Bone marrow (tissue), 2 donors: Measurements from ENCODE around the gene PDHB.
"Not testable (repeated sequence)": the region's sequence is repeated elsewhere in the genome, so short reads cannot be mapped to it uniquely, and the experiment has no call there.

Experiments used
- DNase-seq, 2 donors: peaks; one replicate each; lab custom pipeline; 2025; lab: John Stamatoyannopoulos, UW

Gene PDHB

GRCh38 chr3:58437276-58437675, 3.6 kb upstream of the PDHB start:
- not testable (repeated sequence) for DNase-seq

DNA sequence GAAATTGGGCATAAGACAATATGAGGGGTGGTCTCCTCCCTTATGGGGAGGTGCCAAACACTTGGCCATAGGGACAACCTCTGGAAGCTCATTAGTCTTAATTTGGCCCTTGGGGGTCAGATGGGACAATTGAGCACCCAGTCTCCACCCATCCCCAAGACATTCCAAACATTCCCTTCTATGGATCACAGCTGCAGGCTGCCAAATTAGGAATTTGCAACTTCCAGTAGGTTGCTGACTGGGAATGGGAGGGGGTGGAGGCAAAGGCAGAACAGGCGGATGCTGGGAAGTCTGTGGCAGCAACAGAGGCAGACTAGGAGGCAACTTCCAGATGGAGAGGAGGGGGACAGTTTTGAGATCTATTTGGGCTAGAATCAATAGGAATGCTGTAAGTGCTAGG, 1.4 kb upstream of the PDHB start:
- DNase-seq = no peak

- DNase-seq = no peak
Observed at GRCh38 chr3:58434511-58434910, 879 bp upstream of the PDHB start.

DNA sequence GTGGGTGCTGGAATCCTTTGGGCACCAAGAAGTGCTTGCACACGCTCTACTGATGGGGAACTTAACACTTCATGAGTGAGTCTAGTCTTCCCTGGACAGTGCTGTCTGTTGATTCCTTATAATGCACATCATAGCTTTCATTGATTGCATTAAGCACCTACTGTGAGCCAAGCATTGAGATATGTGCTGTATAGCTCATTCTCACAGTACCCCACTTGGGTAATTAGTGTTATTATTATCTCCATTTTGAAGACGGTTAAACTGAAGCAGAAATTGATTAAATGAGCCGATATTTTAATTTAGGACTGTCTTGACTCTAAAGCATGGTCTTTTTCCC, 504 bp upstream of the PDHB start:
- DNase-seq = no peak

DNA sequence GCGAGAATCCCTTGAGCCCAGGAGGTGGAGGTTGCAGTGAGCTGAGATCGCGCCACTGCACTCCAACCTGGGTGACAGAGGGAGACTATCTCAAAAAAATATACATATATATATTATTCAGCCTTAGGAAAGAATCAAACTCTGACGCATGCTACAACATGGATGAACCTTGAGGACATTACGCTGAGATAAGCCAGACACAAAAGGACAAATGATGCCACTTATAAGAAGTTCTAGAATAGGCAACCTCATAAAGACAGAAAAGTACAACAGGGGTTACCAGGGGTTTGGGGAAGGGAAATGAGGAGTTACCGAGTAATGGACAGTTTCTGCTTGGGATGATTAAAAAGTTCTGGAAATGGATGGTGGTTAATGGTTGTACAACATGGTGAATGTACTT, 727 bp downstream of the PDHB start:
- DNase-seq = no peak

- no peak for DNase-seq
Observed at GRCh38 chr3:58429657-58430056, 4.0 kb downstream of the PDHB start.

DNA sequence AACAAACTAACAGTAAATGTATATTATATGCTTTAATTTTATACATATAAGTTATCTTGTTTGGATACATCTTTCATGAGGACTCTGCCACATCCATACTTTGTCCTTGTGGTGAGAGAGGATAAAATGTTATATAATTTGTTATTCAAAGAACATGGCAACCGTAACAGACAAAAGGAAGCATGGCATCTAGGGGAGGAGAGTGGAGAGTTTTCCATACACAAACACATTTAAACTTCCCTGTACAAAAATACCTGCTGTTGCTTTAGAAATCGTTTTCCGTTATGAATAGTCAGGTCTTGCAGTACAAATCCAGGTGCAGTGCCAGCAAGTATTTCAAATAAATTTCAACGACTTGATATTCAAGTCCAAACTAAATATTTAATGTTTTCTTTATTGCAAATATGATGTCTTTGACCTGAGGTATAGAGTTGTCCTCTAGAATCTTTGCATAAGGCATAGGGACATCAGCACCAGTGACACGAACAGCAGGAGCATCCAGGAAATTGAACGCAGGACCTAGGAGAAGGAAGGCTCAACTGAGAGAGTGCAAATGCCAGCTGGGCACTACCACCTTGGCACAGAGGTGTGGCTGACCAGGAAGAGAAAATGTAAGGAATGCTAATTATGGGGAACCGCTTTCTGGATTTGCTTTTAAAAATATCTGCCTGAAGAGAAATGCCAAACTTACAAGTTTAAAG, 5.8 kb downstream of the PDHB start:
- DNase-seq = no peak

GRCh38 chr3:58425782-58426181, 7.8 kb downstream of the PDHB start:
- no peak for DNase-seq

- no peak for DNase-seq
Observed at GRCh38 chr3:58424613-58425012, 9.0 kb downstream of the PDHB start.

DNA sequence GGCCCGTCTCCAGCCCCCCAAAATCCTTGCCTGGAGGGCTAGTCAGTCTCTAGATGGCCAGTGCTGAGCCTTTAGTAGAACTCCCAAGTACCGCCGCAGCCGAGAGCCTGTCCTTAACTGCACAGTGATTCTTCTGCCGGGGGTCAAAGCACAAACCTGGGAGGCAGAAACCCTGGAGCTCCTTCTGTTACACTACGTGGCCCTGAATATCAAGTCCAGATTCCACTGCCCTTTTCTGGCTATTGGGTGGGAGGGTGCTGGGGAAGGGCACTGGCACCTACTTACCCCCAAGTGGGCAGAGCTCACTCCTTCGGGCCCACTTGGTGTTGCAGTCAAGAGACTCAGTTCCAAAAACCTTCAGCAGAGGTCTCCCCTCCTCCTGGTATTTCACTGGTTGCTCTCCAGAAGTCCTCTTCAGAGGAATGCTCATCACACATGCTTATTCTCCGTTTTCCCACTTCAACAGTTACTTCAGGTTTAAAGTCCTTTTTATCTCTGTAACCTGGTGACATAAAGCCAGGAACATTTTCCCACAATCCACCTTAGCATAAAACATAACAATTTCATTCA, 10.8 kb downstream of the PDHB start:
- no peak for DNase-seq

DNA sequence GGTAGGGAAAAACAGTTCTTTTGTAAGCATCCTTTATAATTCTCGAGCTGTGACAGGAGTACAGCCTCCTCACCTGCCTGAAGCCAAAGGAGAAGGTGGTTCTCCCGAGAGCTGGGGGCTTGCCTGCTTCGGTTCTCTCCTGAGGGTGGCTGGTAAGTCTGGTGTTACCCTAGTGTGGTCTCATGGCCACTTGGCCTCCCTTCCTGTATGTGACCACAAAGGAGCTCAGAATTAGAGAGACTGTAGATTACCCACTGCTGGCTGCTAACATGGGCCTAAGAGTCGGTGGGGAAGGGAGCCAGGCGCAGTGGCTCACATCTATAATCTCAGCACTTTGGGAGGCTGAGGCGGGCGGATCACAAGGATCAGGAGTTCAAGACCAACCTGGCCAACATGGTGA, 12.6 kb downstream of the PDHB start:
- DNase-seq = no peak

GRCh38 chr3:58419780-58420507, 13.7 kb downstream of the PDHB start:
- DNase-seq = no peak

DNA sequence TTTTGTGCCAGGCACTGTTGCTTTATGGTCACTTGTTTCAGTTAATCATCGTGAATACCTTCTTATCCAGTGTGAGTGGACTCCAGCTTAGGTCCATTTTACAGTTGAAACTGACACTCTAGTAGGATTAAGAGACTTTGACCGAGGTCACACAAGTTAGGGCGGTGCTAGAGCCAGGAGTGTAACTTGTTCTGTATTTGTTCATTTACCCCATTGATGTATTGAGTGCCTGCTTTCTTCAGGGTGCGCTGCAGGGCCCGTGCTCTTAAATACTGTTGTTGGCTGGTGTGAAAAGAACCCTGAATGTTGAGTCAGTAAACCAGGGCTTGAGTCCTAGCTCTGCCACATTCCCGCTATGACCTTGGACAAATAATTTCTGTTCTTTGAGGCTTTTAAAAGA, 15.4 kb downstream of the PDHB start:
- no peak for DNase-seq

DNA sequence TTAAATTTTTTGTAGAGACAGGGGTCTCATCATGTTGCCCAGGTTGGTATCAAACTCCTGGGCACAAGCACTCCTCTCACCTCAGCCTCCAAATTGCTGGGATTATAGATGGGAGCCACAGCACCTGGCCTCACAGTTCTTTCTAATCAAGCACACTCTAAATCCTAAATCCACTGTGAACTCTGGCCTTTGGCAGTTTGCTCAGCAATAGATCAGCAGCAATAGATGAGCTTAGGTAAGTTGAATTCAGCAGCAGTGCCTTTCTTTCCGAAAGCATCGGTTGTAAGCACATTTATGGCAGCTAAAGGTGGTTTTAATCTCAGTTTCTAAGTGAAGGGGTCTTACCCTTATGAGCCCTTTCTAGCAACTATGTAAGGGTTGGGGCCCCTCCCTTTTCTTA, 16.6 kb downstream of the PDHB start:
- DNase-seq = no peak

GRCh38 chr3:58416191-58416590, 17.4 kb downstream of the PDHB start:
- no peak for DNase-seq

GRCh38 chr3:58414538-58415197, 19.0 kb downstream of the PDHB start:
- peak in 1 of 2 donors; percentile 70 for DNase-seq

- no peak for DNase-seq
Observed at GRCh38 chr3:58411851-58412830, 21.5 kb downstream of the PDHB start.

DNA sequence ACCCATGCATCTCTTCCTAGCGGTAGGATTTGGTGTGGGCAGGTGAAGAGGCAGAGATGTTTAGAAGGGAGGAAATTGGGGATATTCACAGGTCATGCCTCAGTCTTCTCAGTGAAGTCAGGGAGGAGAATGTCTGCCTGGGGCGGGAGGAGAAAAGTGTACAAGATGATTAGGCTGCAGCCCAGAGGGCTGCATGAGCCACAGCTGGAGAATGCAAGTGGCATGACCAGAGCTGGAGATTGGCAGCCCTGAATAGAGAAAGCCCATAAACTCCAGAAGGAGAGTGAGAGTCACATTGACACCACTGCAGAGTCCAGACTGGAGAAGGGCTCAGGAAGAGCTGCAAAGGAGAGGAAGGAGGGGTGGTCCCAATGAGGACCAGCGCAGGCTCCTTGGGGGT, 22.6 kb downstream of the PDHB start:
- DNase-seq = no peak

DNA sequence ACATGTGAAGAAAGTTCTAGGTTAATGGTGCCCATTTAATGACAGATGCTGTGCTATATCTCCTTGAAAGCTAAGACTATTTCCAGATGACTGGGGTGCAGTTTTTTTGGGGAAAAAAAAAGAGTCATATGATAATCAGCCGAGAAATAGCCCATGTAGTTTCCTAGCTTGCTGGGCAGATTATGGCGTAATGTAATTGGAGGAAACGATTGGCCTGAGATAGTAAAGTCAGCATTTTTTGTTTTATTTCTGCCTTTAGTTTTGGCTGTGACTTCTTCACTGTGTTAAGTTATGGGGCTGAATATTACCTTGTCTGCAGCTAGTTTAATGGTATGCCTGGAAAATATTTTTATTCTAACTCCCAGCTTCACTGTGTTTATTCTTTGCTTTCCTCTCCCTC, 24.0 kb downstream of the PDHB start:
- DNase-seq = no peak

GRCh38 chr3:58408906-58409305, 24.7 kb downstream of the PDHB start:
- no peak for DNase-seq

DNA sequence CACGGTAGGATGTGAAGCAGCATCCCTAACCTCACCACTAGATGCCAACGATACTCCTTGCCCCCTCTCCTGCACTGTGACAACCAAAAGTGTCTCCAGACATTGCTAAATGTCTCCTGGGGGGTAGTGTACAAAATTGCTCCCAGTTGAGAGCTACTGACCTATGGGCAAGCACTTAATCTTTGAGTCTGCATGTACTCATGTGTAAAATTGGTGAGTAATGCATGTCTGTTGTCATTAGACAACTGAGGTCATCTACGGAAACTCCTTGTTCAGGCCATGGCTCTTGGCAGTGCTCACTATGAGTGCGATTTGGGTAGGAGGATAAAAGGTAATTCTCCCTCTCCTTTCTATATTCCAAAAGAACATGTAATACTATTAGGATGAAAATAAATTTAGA, 29.2 kb downstream of the PDHB start:
- no peak for DNase-seq
